ENCODE results near the gene GCAT.

GRCh38 chr22:37818409-37819104 lies 10.8 kb downstream of the GCAT start:
- TF ChIP-seq, protein P1, sequence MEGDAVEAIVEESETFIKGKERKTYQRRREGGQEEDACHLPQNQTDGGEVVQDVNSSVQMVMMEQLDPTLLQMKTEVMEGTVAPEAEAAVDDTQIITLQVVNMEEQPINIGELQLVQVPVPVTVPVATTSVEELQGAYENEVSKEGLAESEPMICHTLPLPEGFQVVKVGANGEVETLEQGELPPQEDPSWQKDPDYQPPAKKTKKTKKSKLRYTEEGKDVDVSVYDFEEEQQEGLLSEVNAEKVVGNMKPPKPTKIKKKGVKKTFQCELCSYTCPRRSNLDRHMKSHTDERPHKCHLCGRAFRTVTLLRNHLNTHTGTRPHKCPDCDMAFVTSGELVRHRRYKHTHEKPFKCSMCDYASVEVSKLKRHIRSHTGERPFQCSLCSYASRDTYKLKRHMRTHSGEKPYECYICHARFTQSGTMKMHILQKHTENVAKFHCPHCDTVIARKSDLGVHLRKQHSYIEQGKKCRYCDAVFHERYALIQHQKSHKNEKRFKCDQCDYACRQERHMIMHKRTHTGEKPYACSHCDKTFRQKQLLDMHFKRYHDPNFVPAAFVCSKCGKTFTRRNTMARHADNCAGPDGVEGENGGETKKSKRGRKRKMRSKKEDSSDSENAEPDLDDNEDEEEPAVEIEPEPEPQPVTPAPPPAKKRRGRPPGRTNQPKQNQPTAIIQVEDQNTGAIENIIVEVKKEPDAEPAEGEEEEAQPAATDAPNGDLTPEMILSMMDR (IDR thresholded peaks at IDR 0.05): peak; percentile 6 to 55 (median 33)
- TF ChIP-seq POLR2A (IDR thresholded peaks at IDR 0.05): peak in 1 of 3 donors; percentile 8

Measured in body of pancreas (tissue), 4 donors.